Fibroblast of lung (primary cell): Measurements from ENCODE around the gene B4GALT7. TPM values are rescaled to one million over a fixed set of nuclear protein-coding genes. Genes with fewer than 3 reads are reported as not detected.
A peak's percentile ranks its signal among the peaks of the same experiment; 100 is the strongest.
"Not testable (repeated sequence)": the region's sequence is repeated elsewhere in the genome, so short reads cannot be mapped to it uniquely, and the experiment has no call there.

Source experiments
- DNase-seq, 2 donors: peaks; one replicate each; pipeline versions ENCODE4 v3.0.0 to v3.0.0-alpha.2; 2010; ENCODE audit warnings: low read depth in 2 of 2
- H2AFZ ChIP-seq: 2 replicates; pipeline ENCODE4 v1.5.1; 2012; ENCODE audit warnings: low read length, control low read depth, inconsistent platforms
- H3K27ac ChIP-seq: 2 replicates; pipeline ENCODE4 v1.5.1; 2011; ENCODE audit warnings: low read length, control low read depth; ENCODE audit not compliant: insufficient read depth
- H3K27me3 ChIP-seq: 2 replicates; pipeline ENCODE4 v1.5.1; 2011; ENCODE audit warnings: mild to moderate bottlenecking, low read length; ENCODE audit not compliant: control insufficient read depth, insufficient read depth
- H3K36me3 ChIP-seq: 2 replicates; pipeline ENCODE4 v1.5.1; 2011; ENCODE audit warnings: low read length; ENCODE audit not compliant: control insufficient read depth, insufficient read depth
- H3K4me1 ChIP-seq: 2 replicates; pipeline ENCODE4 v1.5.1; 2011; ENCODE audit warnings: low read length; ENCODE audit not compliant: control insufficient read depth, insufficient read depth; ENCODE audit errors: extremely low read depth
- H3K4me2 ChIP-seq: 2 replicates; pipeline ENCODE4 v1.5.1; 2011; ENCODE audit warnings: low read length, control low read depth; ENCODE audit not compliant: insufficient read depth; ENCODE audit errors: extremely low read depth
- H3K4me3 ChIP-seq, 4 experiments: fragments of 200-600 bp in 1 of 4; sonication (generic) in 1 of 4; replicated peaks in 1 of 4; 2 replicates each; pipeline ENCODE4 v1.5.1; 2011 to 2016; ENCODE audit warnings: low read length in 4 of 4, low read depth in 3 of 4, mild to moderate bottlenecking in 3 of 4, control low read depth in 2 of 4, inconsistent platforms in 1 of 4, mixed read lengths in 1 of 4; ENCODE audit not compliant: insufficient read depth in 1 of 4; ENCODE audit errors: control extremely low read depth in 1 of 4
- H3K79me2 ChIP-seq: 2 replicates; pipeline ENCODE4 v1.5.1; 2012; ENCODE audit warnings: mild to moderate bottlenecking, low read length, inconsistent platforms; ENCODE audit not compliant: control insufficient read depth, insufficient read depth
- H3K9ac ChIP-seq: 2 replicates; pipeline ENCODE4 v1.5.1; 2011; ENCODE audit warnings: mild to moderate bottlenecking, low read length, control low read depth; ENCODE audit not compliant: insufficient read depth
- H3K9me3 ChIP-seq: 2 replicates; pipeline ENCODE4 v1.5.1; 2012; ENCODE audit warnings: low read depth, low read length; ENCODE audit not compliant: control insufficient read depth, insufficient read depth
- H4K20me1 ChIP-seq: 2 replicates; pipeline ENCODE4 v1.5.1; 2011; ENCODE audit warnings: low read length; ENCODE audit not compliant: control insufficient read depth, insufficient read depth; ENCODE audit errors: extremely low read depth
- EZH2 ChIP-seq: IDR thresholded peaks from 2 replicates; pipeline ENCODE4 v1.5.1; 2012; ENCODE audit warnings: low read length, control low read depth, mild to moderate bottlenecking; ENCODE audit errors: missing control alignments
- polyA plus RNA-seq, 2 donors: library from polyadenylated mRNA; depleted of rRNA in 1 of 2; stranded (reverse) in 1 of 2; unstranded in 1 of 2; fragments of >200 nt; gene quantifications; 2 replicates each; pipeline ENCODE4 v1.2.1, GENCODE V29; 2011 to 2012; ENCODE audit warnings: missing spikeins in 1 of 2
- total RNA-seq: library from RNA; depleted of rRNA; stranded (reverse); fragments of >200 nt; gene quantifications from 2 replicates; pipeline ENCODE4 v1.2.1, GENCODE V29; 2014
- TF ChIP-seq, protein P1 (sequence below), 2 donors: IDR thresholded peaks in 1 of 2; conservative IDR thresholded peaks in 1 of 2; 1 replicate in 1 of 2; 2 replicates in 1 of 2; pipeline ENCODE4 v1.5.1; 2011 to 2012; ENCODE audit warnings: low read length in 2 of 2, control low read depth in 1 of 2, inconsistent platforms in 1 of 2, low read depth in 1 of 2, mild to moderate bottlenecking in 1 of 2

The B4GALT7 gene
- total and polyA plus RNA-seq, 2 donors (not counting 1 experiment from before 2014, with no cell fraction given): 20.8 to 29.1 TPM

DNA sequence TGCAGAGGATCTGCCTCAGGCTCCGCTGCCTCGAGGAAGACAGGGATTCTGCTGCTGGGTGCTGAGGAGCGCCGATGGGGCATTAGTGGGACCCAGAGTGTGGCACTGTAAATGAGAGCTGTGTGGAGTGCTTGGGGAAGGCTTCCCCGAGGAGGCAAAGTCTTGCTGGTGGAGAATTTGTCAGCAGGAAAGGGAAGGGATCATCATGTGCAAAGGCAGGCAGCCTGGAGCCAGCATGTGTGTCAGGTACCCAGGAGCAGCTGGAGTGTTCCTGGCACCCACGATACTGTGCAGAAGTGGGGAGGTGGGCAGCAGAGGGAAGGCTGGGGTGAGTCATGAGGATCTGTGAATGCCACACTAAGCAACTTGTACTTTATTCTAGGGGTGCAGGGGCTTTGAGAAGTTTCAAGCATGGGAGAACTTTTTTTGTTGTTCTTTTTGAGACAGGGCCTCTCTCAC lies 12.3 kb downstream of the B4GALT7 start:
- H3K79me2 ChIP-seq: no peaks in the 10 kb centered on the region
- H3K9me3 ChIP-seq: no peaks in the 10 kb centered on the region
- no peaks in the 10 kb centered on the region for H3K27me3 ChIP-seq
- no peak for TF ChIP-seq EZH2
- TF ChIP-seq, protein P1, sequence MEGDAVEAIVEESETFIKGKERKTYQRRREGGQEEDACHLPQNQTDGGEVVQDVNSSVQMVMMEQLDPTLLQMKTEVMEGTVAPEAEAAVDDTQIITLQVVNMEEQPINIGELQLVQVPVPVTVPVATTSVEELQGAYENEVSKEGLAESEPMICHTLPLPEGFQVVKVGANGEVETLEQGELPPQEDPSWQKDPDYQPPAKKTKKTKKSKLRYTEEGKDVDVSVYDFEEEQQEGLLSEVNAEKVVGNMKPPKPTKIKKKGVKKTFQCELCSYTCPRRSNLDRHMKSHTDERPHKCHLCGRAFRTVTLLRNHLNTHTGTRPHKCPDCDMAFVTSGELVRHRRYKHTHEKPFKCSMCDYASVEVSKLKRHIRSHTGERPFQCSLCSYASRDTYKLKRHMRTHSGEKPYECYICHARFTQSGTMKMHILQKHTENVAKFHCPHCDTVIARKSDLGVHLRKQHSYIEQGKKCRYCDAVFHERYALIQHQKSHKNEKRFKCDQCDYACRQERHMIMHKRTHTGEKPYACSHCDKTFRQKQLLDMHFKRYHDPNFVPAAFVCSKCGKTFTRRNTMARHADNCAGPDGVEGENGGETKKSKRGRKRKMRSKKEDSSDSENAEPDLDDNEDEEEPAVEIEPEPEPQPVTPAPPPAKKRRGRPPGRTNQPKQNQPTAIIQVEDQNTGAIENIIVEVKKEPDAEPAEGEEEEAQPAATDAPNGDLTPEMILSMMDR (conservative IDR thresholded peaks at IDR 0.05 in 1 of 2, IDR thresholded peaks at IDR 0.05 in 1 of 2; ENCODE audit: low read depth in 1 of 2, low read length in 2 of 2): no peak
- H3K4me3 ChIP-seq: no peak overlapping the region
- peaks cover 9% of the 10 kb centered on the region for H3K36me3 ChIP-seq
- no peak overlapping the region for H3K4me2 ChIP-seq
- no peak overlapping the region for H3K27ac ChIP-seq
- no peak overlapping the region for H3K9ac ChIP-seq
- DNase-seq: no peak
- H3K4me1 ChIP-seq: no peaks in the 10 kb centered on the region
- H2AFZ ChIP-seq: no peak overlapping the region
- no peaks in the 10 kb centered on the region for H4K20me1 ChIP-seq

DNA sequence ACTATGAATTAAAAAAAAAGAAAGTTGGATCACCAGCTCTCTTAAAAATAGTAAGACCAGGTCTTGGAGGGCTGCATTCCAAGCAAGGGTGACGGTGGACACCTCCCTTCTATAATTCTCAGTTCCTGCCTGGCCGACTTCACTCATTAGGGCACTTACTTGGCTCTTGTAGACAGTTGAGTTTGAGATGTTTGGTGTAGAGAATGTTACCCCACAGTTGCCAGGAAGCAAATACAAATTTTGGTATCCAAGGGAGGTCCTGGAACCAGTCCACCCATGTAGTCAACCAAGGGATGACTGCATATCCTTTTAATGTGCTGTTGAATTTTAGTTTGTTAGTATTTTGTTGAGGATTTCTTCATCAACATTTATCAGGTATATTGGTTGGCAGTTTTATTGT lies 20.6 kb downstream of the B4GALT7 start:
- Histone ChIP-seq H3K27me3 (no peaks in the 10 kb centered on the region), H4K20me1 (no peaks in the 10 kb centered on the region), H3K36me3 (no peaks in the 10 kb centered on the region), H2AFZ (no peak overlapping the region), H3K4me1 (no peaks in the 10 kb centered on the region), H3K9me3 (no peaks in the 10 kb centered on the region), H3K79me2 (no peaks in the 10 kb centered on the region), H3K4me2 (no peak overlapping the region), H3K9ac (no peak overlapping the region), H3K4me3 (no peak overlapping the region), H3K27ac (no peak overlapping the region)
- no peak for TF ChIP-seq EZH2
- TF ChIP-seq, protein P1 (conservative IDR thresholded peaks at IDR 0.05 in 1 of 2, IDR thresholded peaks at IDR 0.05 in 1 of 2; ENCODE audit: low read depth in 1 of 2, low read length in 2 of 2): no peak
- no peak for DNase-seq

DNA sequence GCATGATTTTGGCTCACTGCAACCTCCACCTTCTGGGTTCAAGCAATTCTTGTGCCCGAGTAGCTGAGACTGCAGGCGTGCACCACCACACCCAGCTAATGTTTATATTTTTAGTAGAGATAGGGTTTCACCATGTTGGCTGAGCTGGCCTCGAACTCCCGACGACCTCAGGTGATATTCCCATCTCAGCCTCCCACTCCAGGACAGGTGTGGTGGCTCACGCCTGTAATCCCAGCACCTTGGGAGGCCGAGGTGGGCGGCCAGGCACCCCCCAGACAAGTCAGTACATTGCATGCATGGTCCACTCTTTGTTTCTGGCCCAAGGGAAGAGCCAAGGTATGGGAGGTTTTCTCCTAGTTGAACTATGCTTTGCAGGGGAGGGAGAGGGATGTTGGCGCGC lies 24.2 kb downstream of the B4GALT7 start:
- DNase-seq: not testable (repeated sequence)

DNA sequence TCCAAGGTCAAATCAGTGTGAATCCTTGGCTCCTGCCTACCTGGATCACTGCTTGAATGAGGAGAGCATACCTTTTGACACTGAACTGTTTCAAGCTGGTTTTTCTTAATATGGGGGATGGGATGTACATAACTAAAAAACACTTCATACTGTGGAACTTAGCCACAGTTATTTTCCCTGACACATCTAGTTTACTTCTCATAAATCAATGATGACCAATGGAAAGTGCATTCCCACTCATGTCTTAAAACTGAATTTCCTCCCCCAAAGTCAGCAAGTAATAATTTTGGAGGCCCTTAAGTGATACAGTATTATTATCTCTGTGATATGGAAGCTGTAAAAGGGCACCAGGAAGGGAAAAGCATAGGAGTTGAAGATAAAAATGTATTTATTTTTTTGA lies 30.3 kb downstream of the B4GALT7 start:
- H3K9ac ChIP-seq, H3K4me2 ChIP-seq, H3K79me2 ChIP-seq, H4K20me1 ChIP-seq, H2AFZ ChIP-seq, H3K27me3 ChIP-seq, H3K9me3 ChIP-seq, H3K36me3 ChIP-seq, H3K4me1 ChIP-seq, H3K4me3 ChIP-seq, H3K27ac ChIP-seq: not testable (repeated sequence)
- peak in 1 of 2 donors; percentile 57 for DNase-seq

More for the DNA sequence above, 24.2 kb downstream of the B4GALT7 start:
- H3K27me3 ChIP-seq, H3K36me3 ChIP-seq, H3K79me2 ChIP-seq, H3K4me3 ChIP-seq, H2AFZ ChIP-seq, H4K20me1 ChIP-seq, H3K4me2 ChIP-seq, H3K27ac ChIP-seq, H3K4me1 ChIP-seq, H3K9me3 ChIP-seq, H3K9ac ChIP-seq: not testable (repeated sequence)

DNA sequence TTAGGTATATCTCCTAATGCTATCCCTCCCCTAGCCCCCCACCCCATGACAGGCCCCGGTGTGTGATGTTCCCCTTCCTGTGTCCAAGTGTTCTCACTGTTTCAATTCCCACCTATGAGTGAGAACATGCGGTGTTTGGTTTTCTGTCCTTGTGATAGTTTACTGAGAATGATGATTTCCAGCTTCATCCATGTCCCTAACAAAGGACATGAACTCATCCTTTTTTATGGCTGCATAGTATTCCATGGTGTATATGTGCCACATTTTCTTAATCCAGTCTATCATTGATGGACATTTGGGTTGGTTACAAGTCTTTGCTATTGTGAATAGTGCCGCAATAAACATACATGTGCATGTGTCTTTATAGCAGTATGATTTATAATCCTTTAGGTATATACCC lies 35.0 kb downstream of the B4GALT7 start:
- not testable (repeated sequence) for H3K36me3 ChIP-seq, H3K9me3 ChIP-seq, H3K4me2 ChIP-seq, H2AFZ ChIP-seq, H3K79me2 ChIP-seq, H3K27ac ChIP-seq, H3K9ac ChIP-seq, DNase-seq, H3K4me1 ChIP-seq, H3K27me3 ChIP-seq, H4K20me1 ChIP-seq, H3K4me3 ChIP-seq
